HepG2 (cell line): ENCODE data around the gene KLF7. TPM values are rescaled to one million over a fixed set of nuclear protein-coding genes. Genes with fewer than 3 reads are reported as not detected.

ENCODE experiments used
- ATAC-seq: fragments of 200-7000 bp; cut with Tn5 transposase; 3 replicates; pipeline ENCODE4 v1.9.1; 2020; ENCODE audit warnings: mild to moderate bottlenecking, moderate library complexity
- BruUV-seq: library from RNA; stranded (reverse); fragments of 400-500 nt; replicated peaks from 2 replicates; lab custom pipeline; 2021; lab: Mats Ljungman, UMichigan
- CTCF ChIA-PET: fragments of 300-600 bp; formaldehyde crosslinking; extraction: SDS; loops from one replicate; lab custom pipeline; 2021; ENCODE audit warnings: low total read pairs, inconsistent platforms, low intra/inter-chr PET ratio; lab: Yijun Ruan, JAX
- POLR2A ChIA-PET: fragments of 350-600 bp; sonication (Branson Sonifier 250); formaldehyde crosslinking; loops from one replicate; lab custom pipeline; 2020; ENCODE audit warnings: antibody characterized with exemption, inconsistent platforms; lab: Yijun Ruan, JAX
- DNase-seq: peaks from one replicate; pipeline ENCODE4 v3.0.0-alpha.2; 2015; ENCODE audit warnings: low spot score
- FAIRE-seq: peaks from 3 replicates; lab custom pipeline; 2011; peaks lifted over from hg19 to GRCh38; lab: Jason Lieb, UNC
- H2AFZ ChIP-seq: one replicate; pipeline ENCODE4 v1.6.1; 2011; ENCODE audit warnings: low read length, inconsistent platforms
- H3K27ac ChIP-seq: fragments of 300-600 bp; 3 replicates; pipeline ENCODE4 v1.8.0; 2011; ENCODE audit warnings: mixed run types, mild to moderate bottlenecking, mixed read lengths, low read length, inconsistent platforms; ENCODE audit not compliant: insufficient read depth; ENCODE audit errors: extremely low read length
- H3K27me3 ChIP-seq, 2 experiments: fragments of 200-600 bp in 1 of 2; 2 replicates in 1 of 2; 3 replicates in 1 of 2; pipeline versions ENCODE4 v1.6.0 to v1.8.0; 2011; ENCODE audit warnings: low read length in 2 of 2, mild to moderate bottlenecking in 2 of 2, moderate library complexity in 2 of 2, inconsistent platforms in 1 of 2; ENCODE audit not compliant: insufficient read depth in 2 of 2, control insufficient read depth in 1 of 2
- H3K36me3 ChIP-seq, 2 experiments: fragments of 200-600 bp in 1 of 2; replicated peaks in 1 of 2; 2 replicates in 1 of 2; 3 replicates in 1 of 2; pipeline versions ENCODE4 v1.5.1 to v1.8.0; 2011; ENCODE audit warnings: low read length in 2 of 2, inconsistent platforms in 1 of 2; ENCODE audit not compliant: insufficient read depth in 2 of 2, control insufficient read depth in 1 of 2
- H3K4me1 ChIP-seq: 2 replicates; pipeline ENCODE4 v1.5.1; 2012; ENCODE audit warnings: low read length, inconsistent platforms; ENCODE audit not compliant: insufficient read depth
- H3K4me2 ChIP-seq: 2 replicates; pipeline ENCODE4 v1.6.0; 2011; ENCODE audit warnings: low read depth, low read length, inconsistent platforms
- H3K4me3 ChIP-seq, 3 experiments: fragments of 200-600 bp in 1 of 3; sonication (generic), shearing (Covaris generic) in 1 of 3; replicated peaks in 1 of 3; 2 replicates each; pipeline ENCODE4 v1.5.1; 2011 to 2016; ENCODE audit warnings: low read length in 3 of 3, inconsistent platforms in 2 of 3, low read depth in 2 of 3, mild to moderate bottlenecking in 2 of 3, control low read depth in 1 of 3, mixed read lengths in 1 of 3; ENCODE audit not compliant: insufficient read depth in 1 of 3
- H3K79me2 ChIP-seq: one replicate; pipeline ENCODE4 v1.6.1; 2011; ENCODE audit warnings: low read length, inconsistent platforms; ENCODE audit not compliant: insufficient read depth
- H3K9ac ChIP-seq: 2 replicates; pipeline ENCODE4 v1.6.0; 2011; ENCODE audit warnings: mild to moderate bottlenecking, low read depth, low read length, inconsistent platforms; ENCODE audit not compliant: insufficient read depth
- H3K9me3 ChIP-seq: 2 replicates; pipeline ENCODE4 v1.5.1; 2012; ENCODE audit warnings: mild to moderate bottlenecking, low read length
- H4K20me1 ChIP-seq: 2 replicates; pipeline ENCODE4 v1.6.0; 2011; ENCODE audit warnings: inconsistent platforms, mild to moderate bottlenecking, low read length, moderate library complexity; ENCODE audit not compliant: insufficient read depth
- ATF1 ChIP-seq: IDR thresholded peaks from 2 replicates; pipeline ENCODE4 v1.6.1; 2016; ENCODE audit warnings: mild to moderate bottlenecking, control low read depth
- CSRNP2 ChIP-seq: sonication (generic); formaldehyde crosslinking; conservative IDR thresholded peaks from 2 replicates; pipeline ENCODE4 v1.8.0; 2022; ENCODE audit warnings: low read depth, missing genetic modification reagents
- HNRNPUL1 ChIP-seq: fragments of 200-400 bp; formaldehyde crosslinking; IDR thresholded peaks from 2 replicates; pipeline ENCODE4 v1.6.1; 2017; ENCODE audit warnings: low read depth, mild to moderate bottlenecking, low read length, moderate library complexity
- HOXA5 ChIP-seq: sonication (generic); formaldehyde crosslinking; IDR thresholded peaks from 2 replicates; pipeline ENCODE4 v1.4.0; 2020; ENCODE audit warnings: missing genetic modification reagents
- ZNF121 ChIP-seq: sonication (generic); formaldehyde crosslinking; IDR thresholded peaks from 2 replicates; pipeline ENCODE4 v1.5.0; 2020; ENCODE audit warnings: mild to moderate bottlenecking, missing genetic modification reagents
- ZNF354B ChIP-seq: sonication (generic); formaldehyde crosslinking; IDR thresholded peaks from 2 replicates; pipeline ENCODE4 v1.8.0; 2022; ENCODE audit warnings: mild to moderate bottlenecking, missing genetic modification reagents
- ZNF431 ChIP-seq: sonication (generic); formaldehyde crosslinking; IDR thresholded peaks from 2 replicates; pipeline ENCODE4 v1.9.0; 2022; ENCODE audit warnings: missing genetic modification reagents, low read depth, mild to moderate bottlenecking, borderline replicate concordance
- ZNF580 ChIP-seq: IDR thresholded peaks from 2 replicates; pipeline ENCODE4 v1.6.1; 2016; ENCODE audit warnings: low read depth, borderline replicate concordance
- ZNF724P ChIP-seq: sonication (generic); formaldehyde crosslinking; IDR thresholded peaks from 2 replicates; pipeline ENCODE4 v1.8.0; 2022; ENCODE audit warnings: missing genetic modification reagents, borderline replicate concordance
- ZNF773 ChIP-seq: sonication (generic); formaldehyde crosslinking; IDR thresholded peaks from 2 replicates; pipeline ENCODE4 v1.4.0; 2020; ENCODE audit warnings: missing genetic modification reagents, borderline replicate concordance
- ZNF780A ChIP-seq: sonication (generic); formaldehyde crosslinking; IDR thresholded peaks from 2 replicates; pipeline ENCODE4 v1.8.0; 2022; ENCODE audit warnings: mild to moderate bottlenecking, missing genetic modification reagents, moderate library complexity
- WGBS: methylation state at CpG from one replicate; pipeline ENCODE4 v1.1.6; 2017; ENCODE audit warnings: low lambda C conversion rate; 5-methylcytosine and 5-hydroxymethylcytosine counted together
- in situ Hi-C: cut with HindIII; loops from 2 replicates; pipeline ENCODE4 v1.10.0; 2017; ENCODE audit warnings: low pct_unique_long_range_greater_than_20kb; ENCODE audit not compliant: extremely low pct_ligation_motif_present
- intact Hi-C: fragments of 100-400 bp; cut with micrococcal nuclease; formaldehyde crosslinking; loops from one replicate; pipeline ENCODE4 v1.10.0; 2022; ENCODE audit not compliant: unreplicated experiment
- polyA plus RNA-seq, 8 experiments: library from polyadenylated mRNA; depleted of rRNA in 3 of 8; stranded (reverse) in 7 of 8; unstranded in 1 of 8; fragments of >200 nt; fragmentation: Illumina TruSeq in 4 of 8; extraction: Trizol in 4 of 8; gene quantifications; 2 replicates each; pipeline versions ENCODE4 v1.2.1 to v1.2.3, GENCODE V29; 2011 to 2016; ENCODE audit warnings: low read depth in 4 of 8, missing spikeins in 1 of 8, mixed read lengths in 1 of 8; ENCODE audit not compliant: insufficient read depth in 1 of 8
- total RNA-seq, 5 experiments: library from RNA; depleted of rRNA; stranded (reverse); fragments of >200 nt; fragmentation: Illumina TruSeq; extraction: Trizol; gene quantifications; 2 replicates each; pipeline ENCODE4 v1.2.3, GENCODE V29; 2016; ENCODE audit warnings: low read depth in 1 of 5
- TF ChIP-seq, protein P1 (sequence below): sonication (generic); formaldehyde crosslinking; IDR thresholded peaks from 2 replicates; pipeline ENCODE4 v1.5.0; 2020; ENCODE audit warnings: missing genetic modification reagents

Gene KLF7
- total and polyA plus RNA-seq, 2 of the 13 experiments (the other 11 are each of a cell fraction or from before 2014, with no cell fraction given), result 2.6 to 5.4 TPM

GRCh38 chr2:207181526-207182274, 16.0 kb upstream of the KLF7 start:
- POLR2A ChIA-PET, result no interaction called here
- Histone ChIP-seq H3K27ac (no peak overlapping the region), H3K79me2 (no peaks in the 10 kb centered on the region), H2AFZ (no peak overlapping the region), H3K4me2 (no peak overlapping the region), H3K9me3 (no peaks in the 10 kb centered on the region), H3K36me3 (no peaks in the 10 kb centered on the region), H4K20me1 (no peaks in the 10 kb centered on the region), H3K27me3 (no peaks in the 10 kb centered on the region), H3K4me3 (no peak overlapping the region), H3K9ac (no peak overlapping the region), H3K4me1 (no peaks in the 10 kb centered on the region)
- TF ChIP-seq ZNF121 (no peak), ZNF724P (CRISPR knock-in tag) (no peak), ZNF580 (CRISPR knock-in tag) (no peak), ZNF773 (CRISPR knock-in tag) (no peak), ZNF354B (CRISPR knock-in tag) (no peak), HNRNPUL1 (no peak), CSRNP2 (CRISPR knock-in tag) (no peak), ATF1 (CRISPR knock-in tag) (no peak), HOXA5 (no peak), ZNF780A (no peak), ZNF431 (CRISPR knock-in tag) (no peak)
- TF ChIP-seq, protein P1, sequence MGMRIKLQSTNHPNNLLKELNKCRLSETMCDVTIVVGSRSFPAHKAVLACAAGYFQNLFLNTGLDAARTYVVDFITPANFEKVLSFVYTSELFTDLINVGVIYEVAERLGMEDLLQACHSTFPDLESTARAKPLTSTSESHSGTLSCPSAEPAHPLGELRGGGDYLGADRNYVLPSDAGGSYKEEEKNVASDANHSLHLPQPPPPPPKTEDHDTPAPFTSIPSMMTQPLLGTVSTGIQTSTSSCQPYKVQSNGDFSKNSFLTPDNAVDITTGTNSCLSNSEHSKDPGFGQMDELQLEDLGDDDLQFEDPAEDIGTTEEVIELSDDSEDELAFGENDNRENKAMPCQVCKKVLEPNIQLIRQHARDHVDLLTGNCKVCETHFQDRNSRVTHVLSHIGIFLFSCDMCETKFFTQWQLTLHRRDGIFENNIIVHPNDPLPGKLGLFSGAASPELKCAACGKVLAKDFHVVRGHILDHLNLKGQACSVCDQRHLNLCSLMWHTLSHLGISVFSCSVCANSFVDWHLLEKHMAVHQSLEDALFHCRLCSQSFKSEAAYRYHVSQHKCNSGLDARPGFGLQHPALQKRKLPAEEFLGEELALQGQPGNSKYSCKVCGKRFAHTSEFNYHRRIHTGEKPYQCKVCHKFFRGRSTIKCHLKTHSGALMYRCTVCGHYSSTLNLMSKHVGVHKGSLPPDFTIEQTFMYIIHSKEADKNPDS, result no peak
- no TSS peak for BruUV-seq
- DNase-seq, result no peak
- CTCF ChIA-PET, result no interaction called here
- intact Hi-C loops, result no loop called here
- FAIRE-seq, result no peak
- no peak for ATAC-seq
- in situ Hi-C loops, result no loop called here
- WGBS, result 34% methylated on average over 7 of the region's 7 CpGs
